DMS114 treated with DMSO at 0.1 percent for 48 hours (cell line): ENCODE data around the gene CHMP1A.
"Not testable (repeated sequence)": the region's sequence is repeated elsewhere in the genome, so short reads cannot be mapped to it uniquely, and the experiment has no call there.

Experiments
- DNase-seq: peaks from one replicate; lab custom pipeline; 2025; ENCODE audit not compliant: unreplicated experiment; lab: John Stamatoyannopoulos, UW

CHMP1A gene

DNA sequence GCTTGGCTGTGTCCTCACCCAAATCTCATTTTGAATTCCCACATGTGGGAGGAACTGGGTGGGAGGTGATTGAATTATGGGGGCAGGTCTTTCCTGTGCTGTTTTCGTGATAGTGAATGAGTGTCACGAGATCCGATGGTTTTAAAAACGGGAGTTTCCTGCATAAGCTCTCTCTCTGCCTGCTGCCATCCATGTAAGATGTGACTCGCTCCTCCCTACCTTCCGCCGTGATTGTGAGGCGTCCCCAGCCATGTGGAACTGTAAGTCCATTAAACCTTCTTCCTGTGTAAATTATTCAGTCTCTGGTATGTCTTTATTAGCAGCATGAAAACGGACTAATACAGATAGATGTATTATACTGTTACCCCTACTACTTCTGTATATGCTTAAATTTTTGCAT is 3.7 kb upstream of the CHMP1A start:
- DNase-seq = no peak

DNA sequence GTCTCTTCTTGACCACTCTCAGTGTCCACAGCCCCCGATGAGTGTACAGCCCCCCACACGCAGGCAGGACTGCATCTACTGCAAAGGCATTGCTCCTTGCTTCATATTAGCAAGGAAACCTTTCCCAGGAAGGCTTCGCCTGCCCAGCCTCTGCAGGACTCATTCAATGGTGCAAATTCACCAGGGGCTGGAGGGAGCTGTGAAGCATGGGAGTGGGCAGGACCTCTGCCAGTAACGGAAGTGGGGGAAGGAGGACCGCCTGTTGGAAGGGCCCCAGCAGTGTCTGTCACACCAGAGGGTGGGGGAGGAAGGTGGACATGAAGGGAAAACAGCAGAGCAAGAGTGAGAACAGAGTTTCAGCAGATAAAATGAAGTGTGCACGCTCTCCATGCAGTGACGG is 2.6 kb upstream of the CHMP1A start:
- DNase-seq = no peak

DNA sequence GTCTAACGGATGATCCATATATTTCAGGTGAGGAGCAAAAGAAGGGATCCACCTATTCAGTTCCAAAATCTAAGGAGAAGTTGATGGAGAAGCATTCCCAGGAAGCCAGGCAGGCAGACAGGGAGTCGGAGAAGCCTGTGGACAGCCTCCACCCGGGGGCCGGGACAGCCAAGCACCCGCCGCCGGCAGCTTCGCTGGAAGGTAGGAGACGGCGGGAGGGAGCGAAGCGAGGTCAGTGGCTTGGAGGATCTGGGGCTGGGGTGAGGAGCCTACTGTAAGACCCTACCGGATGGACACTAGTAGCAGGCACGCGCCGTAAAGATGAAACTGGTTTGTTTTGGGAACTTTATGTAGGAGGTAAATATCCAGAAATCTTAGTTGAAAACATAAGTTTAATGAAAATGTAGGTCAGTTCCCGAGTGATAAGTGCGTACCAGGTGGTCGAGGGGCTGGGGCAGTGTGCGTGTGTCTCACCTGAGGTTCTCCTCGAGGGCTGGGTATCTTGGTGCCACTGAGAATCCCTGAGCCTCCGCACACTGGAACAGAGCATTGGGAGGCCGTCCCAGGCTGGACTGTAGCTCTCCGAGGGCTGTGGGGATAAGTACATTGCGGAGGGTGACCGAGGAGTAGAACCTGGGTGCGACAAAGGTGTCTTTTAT is 842 bp upstream of the CHMP1A start:
- DNase-seq = no peak

DNA sequence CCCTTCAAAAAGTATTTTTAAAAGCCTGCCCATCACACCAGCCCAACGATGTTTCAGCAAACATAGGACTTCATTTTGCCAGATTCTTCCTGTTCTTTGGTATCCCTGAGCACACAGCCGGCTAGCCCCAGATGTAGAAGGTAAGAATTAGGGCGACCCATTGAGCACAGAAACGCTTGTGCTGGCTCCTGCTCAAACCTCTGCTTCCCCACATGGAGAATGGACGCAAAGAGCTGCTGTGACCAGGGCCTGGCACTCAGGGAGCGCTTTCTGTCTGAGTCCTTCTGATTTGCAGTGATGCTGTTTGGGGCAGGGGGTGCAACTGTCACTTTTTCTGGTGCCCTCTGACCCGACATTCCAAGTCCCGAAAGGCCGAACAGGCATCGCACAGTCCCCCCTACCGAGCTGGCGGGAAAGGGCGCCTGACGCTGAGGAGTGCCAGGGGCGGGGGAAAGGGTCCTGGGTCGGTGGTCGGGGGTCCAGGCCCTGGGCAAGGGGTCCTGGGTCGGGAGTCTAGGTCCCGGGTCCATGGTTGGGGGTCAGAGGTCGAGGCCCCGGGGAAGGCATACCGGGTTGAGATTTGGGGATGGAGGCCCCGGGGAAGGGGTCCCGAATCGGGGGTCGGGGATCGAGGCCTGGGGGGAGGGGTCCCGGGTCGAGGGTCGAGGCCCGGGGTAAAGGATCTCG is 930 bp downstream of the CHMP1A start:
- no peak for DNase-seq

DNA sequence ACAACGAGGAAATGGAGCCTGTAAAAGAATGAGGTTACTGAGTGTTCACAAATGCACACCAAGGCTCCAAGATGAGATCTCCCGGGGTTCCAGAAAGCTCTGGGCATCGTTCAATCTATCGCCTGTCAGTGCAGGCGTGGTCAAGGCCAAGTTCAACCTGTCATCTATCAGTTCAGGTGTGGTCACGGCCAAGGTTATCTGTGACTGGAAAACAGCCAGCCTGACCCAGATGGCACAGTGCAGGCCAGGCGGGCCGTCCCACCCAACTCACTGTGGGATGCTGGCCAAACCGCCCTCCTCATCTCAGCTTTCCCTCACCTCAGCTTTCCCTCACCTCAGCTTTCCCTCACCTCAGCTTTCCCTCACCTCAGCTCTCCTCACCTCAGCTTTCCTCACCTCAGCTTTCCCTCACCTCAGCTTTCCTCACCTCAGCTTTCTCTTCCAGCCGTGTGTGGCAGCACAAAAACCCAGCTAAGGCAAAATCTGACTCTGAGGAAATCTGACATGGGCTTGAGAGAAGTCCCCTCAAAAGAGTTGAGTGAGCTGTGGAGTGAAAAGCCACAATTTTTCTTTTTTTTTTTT is 2.4 kb downstream of the CHMP1A start:
- no peak for DNase-seq

DNA sequence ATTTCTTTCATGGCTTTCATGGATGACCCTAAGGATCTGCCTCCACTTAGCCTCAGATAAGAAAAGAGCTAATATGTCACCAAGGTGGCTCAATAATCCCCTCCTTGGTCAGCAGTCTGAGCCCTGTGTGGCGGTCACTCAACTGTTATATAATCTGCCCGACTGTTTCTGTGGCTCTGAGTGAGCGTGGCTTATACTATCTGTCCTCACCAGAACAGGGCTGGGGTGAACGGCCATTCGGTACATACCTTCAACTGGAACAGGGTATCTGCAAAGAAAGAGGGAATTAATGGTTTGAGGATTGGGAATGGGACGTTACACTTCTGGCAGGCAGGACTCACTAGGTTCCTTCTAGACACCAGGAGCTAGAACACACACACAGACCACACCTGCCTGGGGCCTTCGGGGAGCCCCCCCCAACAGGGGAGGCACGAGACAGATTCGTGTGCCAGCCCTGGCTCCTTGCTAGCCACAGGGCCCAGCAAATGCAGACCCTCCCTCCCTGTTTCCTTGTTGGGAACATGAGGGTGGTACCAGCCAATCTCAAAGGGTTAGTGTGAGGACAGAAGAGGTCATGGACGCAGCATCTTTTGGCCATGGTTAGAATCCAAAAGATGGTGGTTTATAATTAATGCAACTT is 3.7 kb downstream of the CHMP1A start:
- no peak for DNase-seq

DNA sequence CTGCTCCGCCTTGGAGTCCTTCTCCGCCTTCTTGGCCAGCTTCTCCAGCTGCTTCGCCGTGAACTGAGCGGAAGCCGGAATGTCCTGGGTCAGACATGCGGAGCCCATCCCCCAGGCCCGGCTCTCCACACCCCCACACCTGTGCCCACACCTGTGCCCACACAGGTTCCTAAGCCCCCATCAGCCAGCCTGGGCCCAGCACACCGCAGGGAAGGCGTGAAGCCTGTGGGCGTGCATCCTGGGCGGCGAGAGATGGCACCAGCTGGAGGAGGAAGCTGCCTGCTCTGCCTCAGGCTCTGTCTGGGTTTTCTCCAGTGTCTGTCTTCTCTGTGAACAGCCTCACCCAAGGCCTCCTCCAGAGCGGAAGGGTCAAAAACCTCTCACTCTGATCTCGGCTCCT is 5.9 kb downstream of the CHMP1A start:
- no peak for DNase-seq

DNA sequence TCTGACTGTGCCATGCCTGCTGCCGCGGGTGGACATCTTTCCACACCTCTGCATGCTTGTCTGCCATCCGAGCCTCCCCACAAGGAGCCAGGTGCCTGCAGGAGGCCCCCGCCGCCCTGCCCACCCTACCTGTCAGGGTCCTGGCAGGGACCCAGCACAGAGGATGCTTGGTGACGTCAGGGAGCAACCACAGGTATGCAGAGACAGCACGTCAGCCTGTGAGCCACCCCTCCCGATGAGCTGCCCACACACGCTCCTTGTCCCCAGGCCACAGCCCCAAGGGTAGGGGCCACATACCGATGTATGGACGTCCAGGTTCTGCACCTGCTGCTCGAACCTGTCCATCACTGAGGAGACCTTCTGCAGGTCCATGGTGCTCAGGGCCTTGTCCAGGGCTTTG is 10.6 kb downstream of the CHMP1A start:
- no peak for DNase-seq

DNA sequence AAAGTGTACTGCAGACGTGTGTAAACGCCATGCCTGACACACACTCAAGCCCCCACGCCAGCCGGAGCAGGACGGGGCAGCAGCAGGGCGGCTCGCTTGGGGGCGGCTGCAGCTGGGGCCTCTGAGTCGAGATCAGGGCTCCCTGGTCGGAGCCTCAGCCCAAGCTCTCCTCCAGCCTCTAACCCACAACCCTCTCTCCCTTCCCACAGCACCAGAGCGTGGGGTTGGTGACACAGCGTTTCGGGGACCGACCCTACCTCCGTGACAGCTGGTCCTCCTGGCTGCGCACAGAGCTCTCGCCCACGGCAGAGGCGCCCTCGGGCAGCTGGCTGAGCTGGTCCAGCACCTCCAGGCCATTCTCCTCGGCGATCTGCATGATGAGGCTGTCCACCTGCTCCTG is 11.2 kb downstream of the CHMP1A start:
- DNase-seq = no peak

DNA sequence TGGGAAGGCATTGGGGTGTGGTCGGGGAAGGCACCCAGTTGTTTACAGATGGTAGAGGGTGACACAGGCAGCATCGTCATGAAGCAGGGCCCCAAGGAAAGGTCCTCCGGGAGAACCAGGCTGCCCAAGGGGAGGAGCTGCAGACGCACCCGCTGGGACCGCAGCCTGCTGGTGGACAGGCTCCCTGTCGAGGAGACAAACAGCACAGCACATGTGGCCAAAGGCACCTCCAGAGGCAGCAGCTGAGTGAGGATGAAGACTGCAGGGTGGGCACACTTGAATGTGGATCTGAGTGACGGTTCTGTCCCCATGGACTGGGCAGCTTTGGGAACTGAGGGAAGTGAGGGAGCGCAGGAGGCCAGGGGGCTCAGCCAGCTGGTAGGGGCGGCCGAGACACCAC is 12.4 kb downstream of the CHMP1A start:
- no peak for DNase-seq

DNA sequence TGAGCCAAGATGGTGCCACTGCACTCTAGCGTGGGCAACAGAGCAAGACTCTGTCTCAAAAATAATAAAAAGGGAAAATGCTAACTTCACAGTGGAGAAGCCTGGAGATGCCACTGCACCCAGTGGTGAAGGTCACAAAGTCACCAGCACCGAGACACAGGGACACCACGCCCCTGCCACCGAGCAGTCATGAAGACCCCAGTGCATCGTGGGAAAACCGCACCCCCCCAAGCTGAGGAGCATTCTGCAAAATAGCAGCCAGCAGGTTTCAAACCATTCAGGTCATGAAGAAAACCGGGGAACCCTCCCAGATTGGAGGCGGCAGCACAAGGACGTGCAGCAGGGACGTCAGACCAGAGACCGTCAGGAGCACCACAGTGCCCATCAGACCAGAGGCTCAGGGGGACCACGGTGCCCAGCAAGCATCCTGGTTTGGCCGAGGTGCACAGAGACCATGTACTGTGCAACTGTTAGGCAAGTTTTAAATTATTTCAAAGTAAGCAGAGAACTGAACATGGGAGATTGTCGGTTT is 13.7 kb downstream of the CHMP1A start:
- DNase-seq = no peak

DNA sequence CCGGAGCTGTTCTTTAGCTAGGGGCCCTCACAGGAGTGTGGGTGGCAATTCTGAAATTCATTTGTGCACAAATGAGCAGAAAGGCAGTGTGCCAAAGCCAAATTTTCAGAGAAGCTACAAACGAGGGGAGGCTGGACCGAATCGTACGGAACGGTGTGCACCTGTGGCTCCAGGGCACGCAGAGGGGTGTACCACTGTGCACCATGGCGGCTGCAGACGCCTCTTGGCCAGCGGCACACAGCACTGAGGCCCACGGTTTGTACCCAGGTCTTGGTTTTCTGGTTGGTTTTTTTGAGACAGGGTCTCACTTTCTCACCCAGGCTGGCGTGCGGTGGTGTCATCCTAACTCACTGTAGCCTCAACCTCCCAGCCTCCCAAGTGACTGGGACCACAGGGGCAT is 14.9 kb downstream of the CHMP1A start:
- no peak for DNase-seq

DNA sequence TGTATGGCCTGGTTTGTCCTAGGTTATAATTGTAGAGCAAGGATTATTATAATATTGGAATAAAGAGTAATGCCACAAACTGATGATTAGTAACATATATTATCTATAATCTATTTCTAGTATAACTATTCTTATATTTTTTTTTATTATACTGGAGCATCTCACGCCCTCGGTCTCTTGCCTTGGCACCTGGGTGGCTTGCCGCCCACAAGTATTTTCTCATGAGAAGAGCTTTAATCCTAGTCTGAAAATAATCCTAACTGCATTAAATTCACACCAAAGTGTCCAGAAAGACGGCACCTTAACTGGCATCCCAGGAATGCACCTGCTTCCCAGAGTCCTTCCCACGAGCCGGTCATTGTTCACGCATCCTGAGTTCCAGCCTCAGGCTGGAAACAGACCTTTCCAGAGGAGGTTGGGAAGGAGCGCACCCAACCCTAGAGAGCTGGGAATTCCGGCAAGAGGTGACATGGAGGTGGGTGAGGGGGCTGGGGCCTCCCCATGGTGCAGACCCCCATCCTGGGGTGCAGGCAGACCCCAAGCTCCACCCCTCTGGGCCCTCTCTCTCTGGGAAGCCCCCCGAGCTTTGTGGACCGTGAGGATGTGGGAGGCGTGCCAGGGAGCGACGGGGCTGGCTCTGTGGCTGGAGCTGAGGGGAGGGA is 15.9 kb downstream of the CHMP1A start:
- DNase-seq = no peak

DNA sequence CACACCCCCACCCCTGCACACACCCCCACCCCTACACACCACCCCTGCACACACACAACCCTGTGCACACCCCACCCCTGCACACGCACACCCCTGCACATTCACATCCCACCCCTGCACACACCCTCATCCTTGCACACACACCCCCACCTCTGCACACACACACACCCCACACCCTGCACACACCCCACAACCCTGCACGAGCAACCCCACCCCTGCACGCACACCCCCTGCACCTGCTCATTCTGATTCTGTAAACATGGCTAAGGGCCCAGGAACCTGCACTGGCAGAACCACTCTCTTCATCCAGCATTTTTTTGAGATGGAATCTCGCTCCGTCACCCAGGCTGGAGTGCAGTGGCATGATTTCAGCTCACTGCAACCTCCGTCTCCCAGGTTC is 18.1 kb downstream of the CHMP1A start:
- DNase-seq = no peak

DNA sequence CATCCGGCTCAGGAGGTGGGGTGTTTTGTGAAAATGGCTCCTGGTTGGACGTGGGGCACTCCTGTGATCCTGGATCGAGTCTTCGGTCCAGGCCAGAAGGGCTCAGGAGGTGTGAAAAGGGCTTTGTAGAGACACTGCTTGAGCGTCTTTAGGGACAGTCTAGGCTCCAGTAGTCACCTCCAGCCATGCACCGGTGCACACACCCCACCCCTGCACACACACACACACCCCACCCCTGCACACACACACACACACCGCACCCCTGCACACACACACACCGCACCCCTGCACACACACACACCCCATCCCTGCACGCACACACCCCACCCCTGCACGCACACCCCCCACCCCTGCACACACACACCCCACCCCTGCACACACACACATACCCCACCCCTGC is 19.1 kb downstream of the CHMP1A start:
- no peak for DNase-seq

DNA sequence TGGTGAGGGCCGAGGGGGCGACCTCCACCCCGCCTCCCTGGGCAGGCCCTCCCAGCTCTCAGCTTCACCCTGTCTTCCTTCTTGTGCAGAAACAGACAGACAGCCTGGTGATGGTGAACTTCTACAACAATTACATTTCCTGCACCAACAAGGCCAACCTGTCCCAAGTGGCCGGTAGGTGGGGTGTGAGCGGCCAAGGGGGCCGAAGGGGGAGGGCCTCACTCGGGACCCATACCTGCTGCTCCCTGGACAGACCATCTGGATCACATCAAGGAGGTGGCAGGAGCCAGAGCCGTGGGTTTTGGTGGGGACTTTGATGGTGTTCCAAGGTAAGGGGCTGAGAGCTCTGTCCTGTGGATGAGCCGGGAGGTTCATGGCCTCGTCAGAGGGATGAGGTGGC is 20.1 kb downstream of the CHMP1A start:
- DNase-seq = no peak

DNA sequence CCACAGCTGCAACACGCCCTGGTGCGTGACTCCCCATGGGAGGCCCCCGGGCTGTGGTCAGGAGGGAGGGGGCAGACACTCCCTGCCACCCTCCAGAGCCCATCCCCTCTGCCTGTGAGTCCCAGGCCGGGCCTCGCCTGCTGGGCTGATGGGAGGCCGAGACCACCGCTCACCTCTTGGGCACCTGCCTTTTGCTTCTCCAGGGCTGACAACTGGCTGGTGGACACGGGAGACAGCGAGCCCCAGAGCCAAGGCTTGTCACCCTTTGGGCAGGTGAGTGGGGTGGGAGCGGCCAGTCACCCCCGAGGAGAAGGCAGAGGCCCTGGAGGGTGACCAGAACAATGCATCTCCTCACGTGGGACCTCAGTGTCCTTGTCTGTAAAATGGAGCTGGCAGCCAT is 20.8 kb downstream of the CHMP1A start:
- DNase-seq = no peak

DNA sequence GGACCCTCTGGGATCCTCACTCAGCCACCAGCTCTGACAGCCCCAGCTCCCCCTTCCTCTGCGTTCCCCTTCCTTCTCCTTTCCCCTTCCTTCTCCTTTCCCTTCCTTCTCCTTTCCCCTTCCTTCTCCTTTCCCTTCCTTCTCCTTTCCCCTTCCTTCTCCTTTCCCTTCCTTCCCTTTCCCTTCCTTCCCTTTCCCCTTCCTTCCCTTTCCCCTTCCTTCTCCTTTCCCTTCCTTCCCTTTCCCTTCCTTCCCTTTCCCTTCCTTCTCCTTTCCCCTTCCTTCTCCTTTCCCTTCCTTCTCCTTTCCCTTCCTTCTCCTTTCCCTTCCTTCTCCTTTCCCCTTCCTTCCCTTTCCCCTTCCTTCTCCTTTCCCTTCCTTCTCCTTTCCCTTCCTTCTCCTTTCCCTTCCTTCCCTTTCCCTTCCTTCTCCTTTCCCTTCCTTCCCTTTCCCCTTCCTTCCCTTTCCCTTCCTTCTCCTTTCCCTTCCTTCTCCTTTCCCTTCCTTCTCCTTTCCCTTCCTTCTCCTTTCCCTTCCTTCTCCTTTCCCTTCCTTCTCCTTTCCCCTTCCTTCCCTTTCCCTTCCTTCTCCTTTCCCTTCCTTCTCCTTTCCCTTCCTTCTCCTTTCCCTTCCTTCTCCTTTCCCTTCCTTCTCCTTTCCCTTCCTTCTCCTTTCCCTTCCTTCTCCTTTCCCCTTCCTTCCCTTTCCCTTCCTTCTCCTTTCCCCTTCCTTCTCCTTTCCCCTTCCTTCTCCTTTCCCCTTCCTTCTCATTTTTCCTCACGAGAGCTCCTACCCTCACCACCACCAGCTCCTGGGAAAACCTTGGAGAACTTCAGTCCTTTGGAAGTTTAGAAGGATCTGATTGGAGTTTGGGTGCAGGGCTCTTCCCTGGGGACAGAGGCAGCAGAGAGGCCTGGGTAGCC is 22.8 kb downstream of the CHMP1A start:
- DNase-seq = not testable (repeated sequence)

DNA sequence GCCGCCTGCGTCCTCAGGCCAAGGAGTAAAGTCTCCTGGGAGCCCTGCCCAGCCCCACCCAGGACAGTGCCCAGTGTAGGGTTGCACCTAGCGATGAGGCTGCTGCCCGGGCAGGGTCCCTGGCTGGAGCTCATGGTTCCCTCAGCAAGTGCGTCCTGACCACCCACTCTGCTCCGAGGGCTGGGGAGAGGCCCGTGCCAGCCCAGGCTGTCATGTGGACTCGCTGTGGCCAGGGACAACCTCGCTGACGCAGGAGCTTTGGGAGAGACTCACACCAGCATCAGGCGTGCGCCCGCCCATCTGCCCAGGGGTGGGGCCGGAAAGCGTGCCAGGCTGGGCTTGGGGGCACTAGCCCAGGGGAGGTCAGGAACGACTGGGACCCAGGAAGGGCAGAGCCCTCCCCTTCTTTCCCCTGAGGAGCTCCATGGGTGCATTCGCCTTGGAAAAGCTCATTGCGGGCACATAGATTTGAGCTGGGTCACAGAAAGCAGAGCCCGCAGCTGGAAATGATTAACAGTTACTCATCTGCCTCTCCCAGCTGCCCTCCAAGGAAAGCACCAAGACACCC is 24.4 kb downstream of the CHMP1A start:
- no peak for DNase-seq
